OCI-LY3 (cell line): ENCODE results near the gene DHRSX.

ENCODE experiments used
- H2AFZ ChIP-seq: fragments of 200-600, 300-600 bp; shearing (Covaris generic); 2 replicates; pipeline ENCODE4 v1.6.0; 2014; ENCODE audit warnings: antibody characterized with exemption, low read depth, low read length
- H3K27ac ChIP-seq: fragments of 200-600, 300-600 bp; sonication (generic); 2 replicates; pipeline ENCODE4 v1.5.1; 2014; ENCODE audit warnings: mild to moderate bottlenecking, low read length, moderate library complexity, mixed read lengths
- H3K27me3 ChIP-seq: fragments of 200-600, 300-600 bp; sonication (generic); 2 replicates; pipeline ENCODE4 v1.6.1; 2014; ENCODE audit warnings: low read depth, low read length, mixed read lengths
- H3K36me3 ChIP-seq: fragments of 200-600, 300-600 bp; sonication (generic); replicated peaks from 2 replicates; pipeline ENCODE3; 2014; ENCODE audit warnings: low read depth, low read length, mixed read lengths
- H3K4me1 ChIP-seq: fragments of 300-600, 200-600 bp; sonication (generic); 2 replicates; pipeline ENCODE4 v1.6.1; 2014; ENCODE audit warnings: low read length, mixed read lengths
- H3K4me2 ChIP-seq: fragments of 200-600, 300-600 bp; sonication (generic); 2 replicates; pipeline ENCODE4 v1.6.1; 2014; ENCODE audit warnings: low read length, mixed read lengths
- H3K4me3 ChIP-seq: fragments of 300-600, 200-600 bp; sonication (generic); 2 replicates; pipeline ENCODE4 v1.5.1; 2014; ENCODE audit warnings: antibody characterized with exemption, mild to moderate bottlenecking, low read length, moderate library complexity
- H3K79me2 ChIP-seq: fragments of 300-600, 200-600 bp; shearing (Covaris generic); 2 replicates; pipeline ENCODE4 v1.6.1; 2014; ENCODE audit warnings: mild to moderate bottlenecking, low read length, mixed read lengths
- H3K9ac ChIP-seq: fragments of 300-600, 200-600 bp; shearing (Covaris generic); 2 replicates; pipeline ENCODE4 v1.6.0; 2014; ENCODE audit warnings: mild to moderate bottlenecking, low read length, moderate library complexity
- H3K9me3 ChIP-seq: fragments of 200-600, 300-600 bp; shearing (Covaris generic); 2 replicates; pipeline ENCODE4 v1.6.1; 2014; ENCODE audit warnings: low read length, mixed read lengths; ENCODE audit not compliant: insufficient read depth
- H4K20me1 ChIP-seq: fragments of 200-600, 300-600 bp; sonication (generic); 2 replicates; pipeline ENCODE4 v1.6.1; 2016; ENCODE audit warnings: low read length, mixed read lengths; ENCODE audit not compliant: insufficient read depth
- EZH2phosphoT487 ChIP-seq: fragments of 200-600 bp; shearing (Covaris generic); IDR thresholded peaks from 2 replicates; pipeline ENCODE4 v1.6.1; 2018; ENCODE audit warnings: antibody characterized with exemption, mixed run types, low read depth
- TF ChIP-seq, protein P1 (sequence below): fragments of 200-600, 300-600 bp; sonication (generic); IDR thresholded peaks from 2 replicates; pipeline ENCODE4 v1.5.1; 2014; ENCODE audit warnings: antibody characterized with exemption, low read length, low read depth

DHRSX gene

DNA sequence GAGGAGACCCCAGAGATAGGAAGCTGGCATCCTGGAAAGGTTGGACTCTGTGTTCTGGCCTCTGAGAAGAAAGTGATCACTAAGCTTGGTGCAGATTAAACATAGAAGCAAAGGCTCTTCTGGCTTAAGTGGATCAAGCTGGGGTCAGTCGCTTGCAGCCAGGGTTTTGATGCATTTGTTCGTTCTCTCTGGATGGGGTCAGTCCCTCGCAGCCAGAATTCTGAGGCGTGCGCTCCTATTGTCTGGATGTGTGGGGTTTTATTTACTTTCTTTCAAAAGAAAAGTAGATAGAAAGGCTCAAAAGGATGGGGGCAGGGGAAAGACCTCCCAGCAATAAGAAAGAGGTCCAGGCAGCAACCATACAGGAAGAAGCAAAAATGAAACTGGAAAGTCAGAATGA, 152.6 kb downstream of the DHRSX start:
- Histone ChIP-seq H3K9ac (no peak overlapping the region), H4K20me1 (no peaks in the 10 kb centered on the region), H3K27me3 (no peaks in the 10 kb centered on the region), H3K4me3 (no peak overlapping the region), H3K36me3 (peaks cover 29% of the 10 kb centered on the region), H3K27ac (no peak overlapping the region), H2AFZ (no peak overlapping the region), H3K4me2 (no peak overlapping the region), H3K4me1 (no peaks in the 10 kb centered on the region), H3K9me3 (no peaks in the 10 kb centered on the region), H3K79me2 (0 out of 2 replicates have a peak, but pooled peaks cover 7% of the 10 kb centered on the region)
- TF ChIP-seq EZH2phosphoT487 = no peak
- TF ChIP-seq, protein P1, sequence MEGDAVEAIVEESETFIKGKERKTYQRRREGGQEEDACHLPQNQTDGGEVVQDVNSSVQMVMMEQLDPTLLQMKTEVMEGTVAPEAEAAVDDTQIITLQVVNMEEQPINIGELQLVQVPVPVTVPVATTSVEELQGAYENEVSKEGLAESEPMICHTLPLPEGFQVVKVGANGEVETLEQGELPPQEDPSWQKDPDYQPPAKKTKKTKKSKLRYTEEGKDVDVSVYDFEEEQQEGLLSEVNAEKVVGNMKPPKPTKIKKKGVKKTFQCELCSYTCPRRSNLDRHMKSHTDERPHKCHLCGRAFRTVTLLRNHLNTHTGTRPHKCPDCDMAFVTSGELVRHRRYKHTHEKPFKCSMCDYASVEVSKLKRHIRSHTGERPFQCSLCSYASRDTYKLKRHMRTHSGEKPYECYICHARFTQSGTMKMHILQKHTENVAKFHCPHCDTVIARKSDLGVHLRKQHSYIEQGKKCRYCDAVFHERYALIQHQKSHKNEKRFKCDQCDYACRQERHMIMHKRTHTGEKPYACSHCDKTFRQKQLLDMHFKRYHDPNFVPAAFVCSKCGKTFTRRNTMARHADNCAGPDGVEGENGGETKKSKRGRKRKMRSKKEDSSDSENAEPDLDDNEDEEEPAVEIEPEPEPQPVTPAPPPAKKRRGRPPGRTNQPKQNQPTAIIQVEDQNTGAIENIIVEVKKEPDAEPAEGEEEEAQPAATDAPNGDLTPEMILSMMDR = no peak

DNA sequence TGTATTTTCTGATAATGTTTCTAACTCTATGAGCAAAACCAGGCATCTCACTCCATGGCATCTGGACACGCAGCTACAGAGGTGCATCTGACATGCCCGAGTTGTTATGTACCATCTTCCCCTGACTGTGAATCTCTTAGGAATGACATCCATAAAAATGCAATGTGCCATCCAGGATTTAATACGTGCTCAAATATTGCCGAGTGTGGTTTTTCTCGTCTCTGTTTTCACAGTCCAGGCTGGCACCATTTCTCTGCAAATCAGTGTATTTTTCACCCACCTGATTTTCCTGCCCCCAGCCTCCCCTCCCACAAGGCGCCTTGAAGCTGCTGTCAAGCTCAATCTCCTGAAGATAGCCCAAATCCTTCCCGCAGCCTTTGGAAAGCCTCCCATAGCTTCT, 154.6 kb downstream of the DHRSX start:
- Histone ChIP-seq H3K9me3 (no peaks in the 10 kb centered on the region), H3K4me3 (no peak overlapping the region), H3K27ac (no peak overlapping the region), H3K4me1 (no peaks in the 10 kb centered on the region), H3K36me3 (peaks cover 27% of the 10 kb centered on the region), H3K27me3 (no peaks in the 10 kb centered on the region), H4K20me1 (no peaks in the 10 kb centered on the region), H2AFZ (no peak overlapping the region), H3K9ac (no peak overlapping the region), H3K79me2 (0 out of 2 replicates have a peak, but pooled peaks cover 13% of the 10 kb centered on the region), H3K4me2 (no peak overlapping the region)
- TF ChIP-seq, protein P1 = no peak
- no peak for TF ChIP-seq EZH2phosphoT487

DNA sequence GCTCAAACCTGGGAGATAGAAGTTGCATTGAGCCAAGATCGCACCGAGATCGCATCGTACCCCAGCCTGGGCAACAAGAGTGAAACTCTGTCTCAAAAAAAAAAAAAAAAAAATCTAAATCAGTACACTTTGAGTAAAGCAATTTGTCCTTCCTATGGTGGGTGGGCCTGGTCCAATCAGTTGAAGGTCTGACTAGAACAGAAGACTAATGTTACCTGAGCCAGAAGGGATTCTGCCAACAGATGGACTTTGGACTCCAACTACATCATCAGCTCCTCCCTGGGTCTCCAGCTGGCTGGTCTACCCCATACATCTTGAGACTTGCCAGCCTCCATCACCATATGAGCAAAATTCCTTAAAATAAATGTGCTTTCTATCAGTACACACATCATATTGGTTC, 155.2 kb downstream of the DHRSX start:
- Histone ChIP-seq H3K9me3 (no peaks in the 10 kb centered on the region), H3K4me2 (no peak overlapping the region), H3K9ac (no peak overlapping the region), H3K4me1 (no peaks in the 10 kb centered on the region), H3K27me3 (no peaks in the 10 kb centered on the region), H2AFZ (no peak overlapping the region), H3K79me2 (0 out of 2 replicates have a peak, but pooled peaks cover 10% of the 10 kb centered on the region), H4K20me1 (no peaks in the 10 kb centered on the region), H3K36me3 (peaks cover 30% of the 10 kb centered on the region), H3K4me3 (no peak overlapping the region), H3K27ac (no peak overlapping the region)
- TF ChIP-seq, protein P1 = no peak
- no peak for TF ChIP-seq EZH2phosphoT487

DNA sequence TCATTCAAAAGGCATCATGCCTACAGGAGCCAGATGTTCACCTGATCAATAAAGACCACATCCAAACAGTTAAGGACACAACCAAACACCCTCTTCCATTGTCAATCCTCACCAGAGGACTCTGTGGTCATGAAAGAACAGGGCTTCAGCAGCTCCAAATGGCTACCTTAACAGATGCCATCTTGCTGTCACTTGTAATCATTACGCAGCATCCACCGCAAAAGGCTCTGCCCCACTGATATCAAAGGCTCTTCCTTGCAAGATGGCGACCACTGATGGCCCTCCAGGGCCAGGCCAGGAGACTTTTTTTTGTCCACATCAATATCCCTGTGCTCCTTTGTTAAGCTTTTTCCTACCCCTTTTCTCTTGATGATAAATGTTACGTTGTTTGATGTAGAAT, 157.4 kb downstream of the DHRSX start:
- Histone ChIP-seq H3K9me3 (no peaks in the 10 kb centered on the region), H3K4me3 (no peak overlapping the region), H2AFZ (no peak overlapping the region), H3K27me3 (no peaks in the 10 kb centered on the region), H3K79me2 (0 out of 2 replicates have a peak, but pooled peaks cover 6% of the 10 kb centered on the region), H4K20me1 (no peaks in the 10 kb centered on the region), H3K9ac (no peak overlapping the region), H3K36me3 (peaks cover 39% of the 10 kb centered on the region), H3K27ac (no peak overlapping the region), H3K4me1 (no peaks in the 10 kb centered on the region), H3K4me2 (no peak overlapping the region)
- TF ChIP-seq, protein P1 = no peak
- no peak for TF ChIP-seq EZH2phosphoT487
